Stomach (tissue), 19 donors: ENCODE measurements around the gene RAB32. TPM values are rescaled to one million over a fixed set of nuclear protein-coding genes. Genes with fewer than 3 reads are reported as not detected.

Experiments
- DNase-seq, 2 donors: peaks; one replicate each; pipeline versions ENCODE4 v3.0.0 to v3.0.0-alpha.2; 2013 to 2019
- H3K27ac ChIP-seq, 5 donors: fragments of 200-600 bp in 4 of 5; sonication (generic) in 4 of 5; one replicate each; pipeline ENCODE4 v1.5.1; 2013 to 2019; ENCODE audit warnings: mild to moderate bottlenecking in 1 of 5, moderate library complexity in 1 of 5
- H3K27me3 ChIP-seq, 3 donors: fragments of 200-600 bp; sonication (generic); one replicate each; pipeline ENCODE4 v1.5.1; 2017 to 2019; ENCODE audit warnings: mixed run types in 1 of 3
- H3K36me3 ChIP-seq, 4 donors: fragments of 200-600 bp; sonication (generic); 1 replicate in 3 of 4; 2 replicates in 1 of 4; pipeline ENCODE4 v1.5.1; 2016 to 2019
- H3K4me1 ChIP-seq, 4 donors: fragments of 200-600 bp; sonication (generic); one replicate each; pipeline ENCODE4 v1.5.1; 2016 to 2019
- H3K4me3 ChIP-seq, 4 donors: fragments of 200-600 bp; sonication (generic) in 3 of 4; one replicate each; pipeline ENCODE4 v1.5.1; 2016 to 2019; ENCODE audit warnings: mild to moderate bottlenecking in 1 of 4
- H3K9me3 ChIP-seq, 4 donors: fragments of 200-600 bp; sonication (generic); one replicate each; pipeline ENCODE4 v1.5.1; 2016 to 2019
- EP300 ChIP-seq: sonication (generic); formaldehyde crosslinking; IDR thresholded peaks from one replicate; pipeline ENCODE4 v1.6.1; 2017; ENCODE audit warnings: antibody characterized with exemption
- POLR2A ChIP-seq, 4 donors: fragments of 450-650 bp; IDR thresholded peaks; one replicate each; pipeline ENCODE4 v1.6.1; 2016; ENCODE audit warnings: antibody characterized with exemption in 4 of 4, control low read depth in 2 of 4, mild to moderate bottlenecking in 1 of 4, moderate library complexity in 1 of 4
- POLR2AphosphoS5 ChIP-seq, 3 donors: sonication (generic); formaldehyde crosslinking; IDR thresholded peaks; one replicate each; pipeline ENCODE4 v1.6.1; 2016; ENCODE audit warnings: antibody characterized with exemption in 3 of 3
- WGBS, 5 donors: extraction: QIAGEN DNeasy Blood & Tissue Kit in 3 of 5; methylation state at CpG; one replicate each; pipeline versions ENCODE4 v1.1.5 to v1.1.7; 2013 to 2018; 5-methylcytosine and 5-hydroxymethylcytosine counted together
- intact Hi-C: fragments of 100-400 bp; cut with DNase I; formaldehyde crosslinking; loops from one replicate; pipeline ENCODE4 v1.15.1; 2023; ENCODE audit warnings: low total_unique reads
- long read RNA-seq, 10 donors: transcript quantifications; one replicate each; lab custom pipeline, GENCODE V29; 2026
- polyA plus RNA-seq, 3 donors: library from polyadenylated mRNA; stranded (reverse); fragments of 200-250 nt; gene quantifications; one replicate each; pipeline ENCODE4 v1.2.3, GENCODE V29; 2013
- total RNA-seq, 5 donors: library from RNA; depleted of rRNA; stranded (reverse); fragments of >200 nt; gene quantifications; one replicate each; pipeline versions ENCODE4 v1.1.0 to v1.2.3, GENCODE V29; 2014 to 2016
- TF ChIP-seq, protein P1 (sequence below), 7 experiments: fragments of 450-650 bp in 4 of 7; fragments of 200-600 bp in 3 of 7; sonication (generic) in 3 of 7; IDR thresholded peaks; one replicate each; pipeline ENCODE4 v1.5.1; 2016 to 2019; ENCODE audit warnings: antibody characterized with exemption in 7 of 7, control low read depth in 2 of 7, mild to moderate bottlenecking in 1 of 7
- donor health status: healthy with polysubstance abuse.
- donor health status: Bipolar disorder and iron deficiency.
- donor health status: healthy.

RAB32 gene
- total RNA-seq = 10 to 100 TPM in 2 of 5 donors, 1 to 10 TPM in 3; 3.5 to 21.7 (median 4.6) TPM
- polyA plus RNA-seq = 10 to 100 TPM in 2 of 3 donors, 1 to 10 TPM in 1; 9.4 to 46.6 (median 43.4) TPM
- long read RNA-seq, donor 1, transcript RAB32-201 (3 exons, 1,217 nt) = major isoform, 11 of 11 reads
- long read RNA-seq, donor 1, partial matches to known transcripts = 0 of 11 reads
- long read RNA-seq, donor 1, other reads (novel, unspliced or antisense) = 0 of 11 reads
- long read RNA-seq, donor 2, transcript RAB32-201 (3 exons, 1,217 nt) = major isoform, 13 of 18 reads
- long read RNA-seq, donor 2, partial matches to known transcripts = 5 of 18 reads
- long read RNA-seq, donor 2, other reads (novel, unspliced or antisense) = 0 of 18 reads
- long read RNA-seq, donor 3, transcript RAB32-201 (3 exons, 1,217 nt) = major isoform, 9 of 14 reads
- long read RNA-seq, donor 3, partial matches to known transcripts = 5 of 14 reads
- long read RNA-seq, donor 3, other reads (novel, unspliced or antisense) = 0 of 14 reads
- long read RNA-seq, donor 4, partial matches to known transcripts = 0 of 3 reads
- long read RNA-seq, donor 4, other reads (novel, unspliced or antisense) = 0 of 3 reads
- long read RNA-seq, donor 5, transcript RAB32-201 (3 exons, 1,217 nt) = major isoform, 15 of 20 reads
- long read RNA-seq, donor 5, partial matches to known transcripts = 5 of 20 reads
- long read RNA-seq, donor 5, other reads (novel, unspliced or antisense) = 0 of 20 reads
- long read RNA-seq, donor 6, transcript RAB32-201 (3 exons, 1,217 nt) = major isoform, 18 of 30 reads
- long read RNA-seq, donor 6, partial matches to known transcripts = 12 of 30 reads
- long read RNA-seq, donor 6, other reads (novel, unspliced or antisense) = 0 of 30 reads
- long read RNA-seq, donor 7, transcript RAB32-201 (3 exons, 1,217 nt) = major isoform, 30 of 44 reads
- long read RNA-seq, donor 7, partial matches to known transcripts = 14 of 44 reads
- long read RNA-seq, donor 7, other reads (novel, unspliced or antisense) = 0 of 44 reads
- long read RNA-seq, donor 8, transcript RAB32-201 (3 exons, 1,217 nt) = major isoform, 13 of 13 reads
- long read RNA-seq, donor 8, partial matches to known transcripts = 0 of 13 reads
- long read RNA-seq, donor 8, other reads (novel, unspliced or antisense) = 0 of 13 reads
- long read RNA-seq, donor 9, transcript RAB32-201 (3 exons, 1,217 nt) = major isoform, 13 of 26 reads
- long read RNA-seq, donor 9, partial matches to known transcripts = 13 of 26 reads
- long read RNA-seq, donor 9, other reads (novel, unspliced or antisense) = 0 of 26 reads
- long read RNA-seq, donor 10, partial matches to known transcripts = 8 of 11 reads
- long read RNA-seq, donor 10, other reads (novel, unspliced or antisense) = 0 of 11 reads

- TF ChIP-seq, protein P1, sequence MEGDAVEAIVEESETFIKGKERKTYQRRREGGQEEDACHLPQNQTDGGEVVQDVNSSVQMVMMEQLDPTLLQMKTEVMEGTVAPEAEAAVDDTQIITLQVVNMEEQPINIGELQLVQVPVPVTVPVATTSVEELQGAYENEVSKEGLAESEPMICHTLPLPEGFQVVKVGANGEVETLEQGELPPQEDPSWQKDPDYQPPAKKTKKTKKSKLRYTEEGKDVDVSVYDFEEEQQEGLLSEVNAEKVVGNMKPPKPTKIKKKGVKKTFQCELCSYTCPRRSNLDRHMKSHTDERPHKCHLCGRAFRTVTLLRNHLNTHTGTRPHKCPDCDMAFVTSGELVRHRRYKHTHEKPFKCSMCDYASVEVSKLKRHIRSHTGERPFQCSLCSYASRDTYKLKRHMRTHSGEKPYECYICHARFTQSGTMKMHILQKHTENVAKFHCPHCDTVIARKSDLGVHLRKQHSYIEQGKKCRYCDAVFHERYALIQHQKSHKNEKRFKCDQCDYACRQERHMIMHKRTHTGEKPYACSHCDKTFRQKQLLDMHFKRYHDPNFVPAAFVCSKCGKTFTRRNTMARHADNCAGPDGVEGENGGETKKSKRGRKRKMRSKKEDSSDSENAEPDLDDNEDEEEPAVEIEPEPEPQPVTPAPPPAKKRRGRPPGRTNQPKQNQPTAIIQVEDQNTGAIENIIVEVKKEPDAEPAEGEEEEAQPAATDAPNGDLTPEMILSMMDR (IDR thresholded peaks at IDR 0.05) = peak in 5 of 7 experiments; percentile 20 to 85 (median 64)
- TF ChIP-seq POLR2A (IDR thresholded peaks at IDR 0.05) (no peak), POLR2AphosphoS5 (IDR thresholded peaks at IDR 0.05) (peak; percentile 41 to 63 (median 59)), EP300 (no peak)
- H3K4me1 ChIP-seq = peaks cover 12 to 43% (median 24%) of the 10 kb centered on the region in 4 donors
- H3K27ac ChIP-seq = peak within 1 kb of the TSS; percentile 95 to 99 (median 97)
- no peaks in the 10 kb centered on the region for H3K36me3 ChIP-seq
- intact Hi-C loops = loop anchor here (10.0 kb wide), 1 partner anchor 579 kb away; the partner anchor contains the start of gene SHPRH
- 2 to 30% (median 3%) methylated on average over 5 to 86 of the region's 86 CpGs for WGBS, 5 donors
- H3K4me3 ChIP-seq = peak within 1 kb of the TSS; percentile 57 to 82 (median 66)
- H3K9me3 ChIP-seq = no peaks in the 10 kb centered on the region
- H3K27me3 ChIP-seq = no peaks in the 10 kb centered on the region
- peak; percentile 94 to 97 for DNase-seq
These were observed at the start of gene RAB32 for GRCh38 chr6:146543211-146543939. RAB32 (plus strand) TSS chr6:146543833; CDS start chr6:146543872, 39 bp downstream.

GRCh38 chr6:146498309-146498708 is 45.3 kb upstream of the RAB32 start:
- intact Hi-C loops = no loop called here
- Histone ChIP-seq H3K9me3 (peaks cover 0 to 6% (median 0%) of the 10 kb centered on the region in 4 donors), H3K27ac (no peak overlapping the region), H3K4me3 (no peak overlapping the region), H3K4me1 (no peaks in the 10 kb centered on the region), H3K27me3 (no peaks in the 10 kb centered on the region), H3K36me3 (no peaks in the 10 kb centered on the region)
- 75 to 81% (median 80%) methylated on average over 4 of the region's 4 CpGs for WGBS, 5 donors
- DNase-seq = peak in 1 of 2 donors; percentile 2
- TF ChIP-seq, protein P1 (IDR thresholded peaks at IDR 0.05) = no peak
- TF ChIP-seq EP300 (no peak), POLR2A (IDR thresholded peaks at IDR 0.05) (no peak), POLR2AphosphoS5 (IDR thresholded peaks at IDR 0.05) (no peak)

- H3K27me3 ChIP-seq = no peaks in the 10 kb centered on the region
- no peak for DNase-seq
- H3K36me3 ChIP-seq = no peaks in the 10 kb centered on the region
- H3K4me3 ChIP-seq = no peak overlapping the region
- WGBS, 5 donors = 82 to 100% (median 87%) methylated on average over 1 of the region's 1 CpG
- intact Hi-C loops = no loop called here
- H3K9me3 ChIP-seq = peaks cover 0 to 6% (median 0%) of the 10 kb centered on the region in 4 donors
- TF ChIP-seq POLR2A (IDR thresholded peaks at IDR 0.05) (no peak), EP300 (no peak), POLR2AphosphoS5 (IDR thresholded peaks at IDR 0.05) (no peak)
- TF ChIP-seq, protein P1 (IDR thresholded peaks at IDR 0.05) = no peak
- H3K27ac ChIP-seq = no peak overlapping the region
- no peaks in the 10 kb centered on the region for H3K4me1 ChIP-seq
These were observed 40.5 kb upstream of the RAB32 start for GRCh38 chr6:146503096-146503495.
